GM08714 (cell line): ENCODE results near the gene ERBB4.
"Not testable (repeated sequence)": the region's sequence is repeated elsewhere in the genome, so short reads cannot be mapped to it uniquely, and the experiment has no call there.

Experiments
- H3K4me3 ChIP-seq: fragments of 200-500 bp; sonication (Bioruptor generic); 2 replicates; pipeline ENCODE4 v1.5.1; 2014; ENCODE audit warnings: mild to moderate bottlenecking, low read length, inconsistent platforms
- ZNF274 ChIP-seq: IDR thresholded peaks from 2 replicates; pipeline ENCODE4 v1.6.1; 2012; ENCODE audit warnings: mild to moderate bottlenecking, low read depth, low read length

The ERBB4 gene

GRCh38 chr2:212136216-212136795, 402.3 kb downstream of the ERBB4 start:
- no peak for TF ChIP-seq ZNF274
- no peak overlapping the region for H3K4me3 ChIP-seq

GRCh38 chr2:212135739-212136138, 402.9 kb downstream of the ERBB4 start:
- no peak overlapping the region for H3K4me3 ChIP-seq
- TF ChIP-seq ZNF274, result no peak

- no peak overlapping the region for H3K4me3 ChIP-seq
- TF ChIP-seq ZNF274, result no peak
These were observed 405.3 kb downstream of the ERBB4 start for GRCh38 chr2:212133337-212133736.

- no peak for TF ChIP-seq ZNF274
- no peak overlapping the region for H3K4me3 ChIP-seq
These were observed 414.0 kb downstream of the ERBB4 start for GRCh38 chr2:212124598-212124997.

GRCh38 chr2:212119591-212119990, 419.0 kb downstream of the ERBB4 start:
- no peak for TF ChIP-seq ZNF274
- no peak overlapping the region for H3K4me3 ChIP-seq

GRCh38 chr2:212117926-212118325, 420.7 kb downstream of the ERBB4 start:
- TF ChIP-seq ZNF274, result no peak

GRCh38 chr2:212114489-212114888, 424.1 kb downstream of the ERBB4 start:
- no peak for TF ChIP-seq ZNF274

More at GRCh38 chr2:212117926-212118325, 420.7 kb downstream of the ERBB4 start:
- no peak overlapping the region for H3K4me3 ChIP-seq

GRCh38 chr2:212112401-212112800, 426.2 kb downstream of the ERBB4 start:
- TF ChIP-seq ZNF274, result no peak

More at GRCh38 chr2:212114489-212114888, 424.1 kb downstream of the ERBB4 start:
- no peak overlapping the region for H3K4me3 ChIP-seq

GRCh38 chr2:212109792-212110680, 428.6 kb downstream of the ERBB4 start:
- TF ChIP-seq ZNF274, result no peak
- H3K4me3 ChIP-seq, result no peak overlapping the region

More at GRCh38 chr2:212112401-212112800, 426.2 kb downstream of the ERBB4 start:
- H3K4me3 ChIP-seq, result no peak overlapping the region

GRCh38 chr2:212109217-212109616, 429.4 kb downstream of the ERBB4 start:
- H3K4me3 ChIP-seq, result no peak overlapping the region
- TF ChIP-seq ZNF274, result no peak

- TF ChIP-seq ZNF274, result no peak
- no peak overlapping the region for H3K4me3 ChIP-seq
These were observed 430.6 kb downstream of the ERBB4 start for GRCh38 chr2:212107989-212108388.

GRCh38 chr2:212107014-212107413, 431.6 kb downstream of the ERBB4 start:
- TF ChIP-seq ZNF274, result no peak
- H3K4me3 ChIP-seq, result no peak overlapping the region

- H3K4me3 ChIP-seq, result not testable (repeated sequence)
These were observed 432.1 kb downstream of the ERBB4 start for GRCh38 chr2:212106536-212106935.

- no peak for TF ChIP-seq ZNF274
- H3K4me3 ChIP-seq, result no peak overlapping the region
These were observed 438.9 kb downstream of the ERBB4 start for GRCh38 chr2:212099658-212100057.

- H3K4me3 ChIP-seq, result no peak overlapping the region
- TF ChIP-seq ZNF274, result no peak
These were observed 439.6 kb downstream of the ERBB4 start for GRCh38 chr2:212098966-212099365.
